Globus pallidus (tissue), 1 donor: Measurements from ENCODE around the gene KRT3.
"Not testable (repeated sequence)": the region's sequence is repeated elsewhere in the genome, so short reads cannot be mapped to it uniquely, and the experiment has no call there.

Experiments
- DNase-seq: peaks from one replicate; pipeline ENCODE4 v3.0.0-alpha.2; 2015; ENCODE audit warnings: low spot score

Gene KRT3

DNA sequence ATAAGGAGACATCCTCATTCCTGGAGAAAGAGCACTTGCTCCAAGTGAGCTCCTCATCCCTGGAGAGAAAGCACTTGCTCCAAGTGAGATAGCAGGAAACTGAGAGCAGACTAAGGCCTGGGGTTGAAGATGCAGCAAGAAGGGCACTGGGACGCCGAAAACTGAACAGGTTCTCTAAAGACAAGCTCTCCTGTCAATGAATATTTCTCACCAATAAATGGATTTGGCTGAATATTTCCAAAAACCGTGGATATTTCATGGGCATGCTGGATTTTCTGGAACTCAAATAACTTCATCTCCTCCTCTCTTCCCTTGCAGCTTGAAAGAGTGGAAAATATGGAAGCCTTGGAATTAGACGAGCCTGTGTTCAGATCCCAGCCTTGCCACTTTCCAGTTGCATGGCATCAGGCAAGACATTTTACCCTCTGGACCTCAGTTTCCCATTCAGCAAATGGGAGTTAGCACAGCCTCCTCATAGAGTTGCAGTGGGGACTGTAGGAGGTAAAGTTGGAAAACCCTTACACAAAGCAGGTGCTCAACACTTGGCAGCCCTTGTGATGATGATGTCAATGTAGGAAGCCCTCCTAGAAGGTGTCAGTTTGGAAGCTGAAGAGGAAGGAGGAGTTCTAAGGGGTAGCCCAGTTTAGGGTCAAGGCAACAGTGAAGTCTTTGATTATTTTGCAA lies 14.4 kb downstream of the KRT3 start:
- no peak for DNase-seq

DNA sequence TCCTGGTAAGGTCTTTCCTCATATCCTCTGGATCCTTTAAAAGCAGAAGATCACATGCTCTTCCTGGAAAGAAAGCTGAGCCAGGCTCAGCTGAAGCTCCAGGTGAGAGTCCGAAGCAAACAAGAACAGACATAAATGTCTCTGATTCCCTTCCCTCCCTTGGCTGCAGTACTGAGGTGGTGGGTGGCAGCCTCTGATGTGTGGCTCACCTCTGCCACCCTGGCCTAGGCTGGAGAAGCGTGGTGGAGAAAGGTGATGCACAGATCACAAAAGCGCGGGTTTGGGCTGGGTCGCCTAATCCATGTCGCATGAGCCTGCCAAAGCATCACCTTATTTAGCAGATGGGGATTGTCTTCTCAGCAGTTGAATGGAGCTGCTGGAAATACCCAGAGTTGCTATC lies 16.0 kb downstream of the KRT3 start:
- no peak for DNase-seq

DNA sequence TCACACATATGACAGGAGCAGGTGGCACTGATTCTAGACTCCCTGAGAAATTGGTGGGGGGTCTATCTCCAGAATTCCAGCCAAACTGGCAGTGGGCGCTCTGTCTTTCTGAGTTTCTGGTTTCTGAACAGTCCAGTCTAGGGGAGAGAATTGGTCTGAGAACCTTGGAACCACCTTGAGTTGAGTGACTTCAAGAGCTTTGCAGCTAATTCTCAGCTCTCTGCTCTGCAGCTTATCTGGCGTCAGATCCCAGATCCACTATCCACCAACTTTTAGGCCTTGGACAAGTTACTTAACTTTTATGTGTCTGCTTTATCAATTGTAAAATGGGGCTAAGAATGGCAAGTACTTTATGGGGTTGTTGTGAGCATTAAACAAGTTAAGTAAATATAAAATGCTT lies 17.1 kb downstream of the KRT3 start:
- no peak for DNase-seq

GRCh38 chr12:52777566-52777965 lies 18.4 kb downstream of the KRT3 start:
- DNase-seq: no peak

DNA sequence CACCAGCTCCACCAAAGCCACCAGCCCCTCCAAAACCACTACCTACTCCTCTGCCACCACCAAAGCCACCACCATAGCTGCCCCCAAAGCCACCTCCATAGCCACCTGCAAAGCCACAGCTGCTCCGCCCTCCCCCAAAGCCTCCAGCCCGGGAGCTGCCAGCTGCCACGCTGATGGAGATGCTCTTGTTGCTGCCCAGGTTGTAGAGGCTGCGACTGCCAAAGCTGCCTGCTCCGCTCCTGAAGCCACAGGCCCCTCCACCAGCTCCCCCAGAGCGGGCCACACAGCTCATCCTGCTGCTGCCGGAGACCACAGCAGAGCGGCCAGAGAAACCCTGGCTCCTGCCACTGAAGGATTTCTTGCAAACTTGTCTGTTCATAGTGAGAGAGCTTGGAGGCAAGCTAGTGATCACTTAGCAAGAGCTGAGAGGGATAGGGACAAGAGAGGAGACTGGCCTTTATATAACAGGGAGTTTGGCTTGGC lies 19.0 kb downstream of the KRT3 start, which contains the start of gene KRT76:
KRT76 (minus strand) TSS at position 433 of the 483 bp plus-strand sequence; CDS start at position 379, 54 bp downstream.
- no peak for DNase-seq

DNA sequence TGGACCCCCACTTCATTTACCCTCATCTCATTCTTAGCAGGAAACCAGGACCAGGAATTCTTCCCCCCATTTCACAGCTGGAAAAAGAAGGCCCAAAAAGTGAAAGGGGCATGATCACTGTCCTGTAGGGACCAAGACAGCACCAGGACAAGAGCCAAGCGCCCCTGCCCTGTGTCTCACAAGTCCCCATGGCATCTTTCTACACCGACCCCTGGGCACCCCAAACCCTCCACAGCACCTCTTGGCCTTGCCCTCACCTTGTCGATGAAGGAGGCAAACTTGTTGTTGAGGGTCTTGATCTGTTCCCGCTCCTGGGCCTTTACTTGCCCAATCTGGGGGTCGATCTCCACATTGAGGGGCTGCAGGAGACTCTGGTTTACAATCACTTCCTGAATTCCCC lies 19.5 kb downstream of the KRT3 start:
- no peak for DNase-seq

DNA sequence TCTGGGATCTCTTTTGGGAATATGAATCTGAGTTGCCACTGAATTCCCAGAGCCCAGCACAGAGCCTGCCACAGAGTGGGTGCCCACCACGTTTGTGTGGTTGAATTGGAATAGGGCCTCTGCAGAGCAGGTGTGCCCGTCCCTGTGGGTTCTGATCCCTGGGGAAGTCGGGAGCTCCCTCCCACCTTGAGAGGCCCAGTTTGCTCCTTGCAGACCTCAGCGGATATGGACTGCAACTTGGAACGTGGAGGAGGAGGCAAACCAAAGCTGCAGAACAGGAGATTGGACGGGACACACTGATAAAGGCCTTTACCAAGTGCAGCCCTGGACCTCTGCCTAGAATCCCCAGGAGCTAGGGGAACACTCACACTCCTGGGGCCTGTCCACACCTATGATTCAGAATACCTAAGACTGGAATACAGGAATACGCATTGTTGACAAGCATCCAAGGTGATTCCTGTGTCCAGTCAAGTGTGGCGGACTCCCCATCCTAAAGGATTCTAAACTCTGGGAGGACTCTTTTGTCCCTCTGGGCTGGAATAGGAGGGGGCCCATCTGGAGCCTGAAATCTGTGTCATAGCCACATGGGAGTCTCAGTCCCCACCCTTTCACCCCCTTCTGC lies 21.2 kb downstream of the KRT3 start:
- DNase-seq: no peak

GRCh38 chr12:52772772-52773171 lies 23.1 kb downstream of the KRT3 start:
- no peak for DNase-seq

- no peak for DNase-seq
Observed at GRCh38 chr12:52772188-52772587, 23.7 kb downstream of the KRT3 start.

DNA sequence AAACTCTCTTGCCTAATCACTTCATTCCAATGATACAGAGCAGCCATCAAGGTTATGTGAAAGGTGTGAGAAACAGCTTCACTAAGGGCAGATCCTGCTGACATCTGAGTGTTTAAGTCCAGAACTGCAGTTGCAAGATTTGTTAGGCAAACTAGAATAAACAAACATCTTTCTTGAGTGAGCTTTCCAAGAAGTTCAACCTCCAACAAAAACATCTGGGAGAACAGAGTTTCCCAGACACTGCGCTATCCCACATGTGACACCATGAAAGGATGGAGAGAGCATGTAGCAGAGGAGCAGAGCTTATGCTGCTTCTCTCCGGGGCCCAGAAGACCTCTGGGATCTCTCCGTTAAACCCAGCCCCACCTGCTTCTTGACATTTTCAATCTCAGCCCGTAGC lies 24.4 kb downstream of the KRT3 start:
- no peak for DNase-seq

- no peak for DNase-seq
Observed at GRCh38 chr12:52771088-52771487, 24.8 kb downstream of the KRT3 start.

- no peak for DNase-seq
Observed at GRCh38 chr12:52769946-52770345, 26.0 kb downstream of the KRT3 start.

GRCh38 chr12:52769354-52769753 lies 26.6 kb downstream of the KRT3 start:
- DNase-seq: no peak

GRCh38 chr12:52768479-52769200 lies 27.3 kb downstream of the KRT3 start:
- no peak for DNase-seq

DNA sequence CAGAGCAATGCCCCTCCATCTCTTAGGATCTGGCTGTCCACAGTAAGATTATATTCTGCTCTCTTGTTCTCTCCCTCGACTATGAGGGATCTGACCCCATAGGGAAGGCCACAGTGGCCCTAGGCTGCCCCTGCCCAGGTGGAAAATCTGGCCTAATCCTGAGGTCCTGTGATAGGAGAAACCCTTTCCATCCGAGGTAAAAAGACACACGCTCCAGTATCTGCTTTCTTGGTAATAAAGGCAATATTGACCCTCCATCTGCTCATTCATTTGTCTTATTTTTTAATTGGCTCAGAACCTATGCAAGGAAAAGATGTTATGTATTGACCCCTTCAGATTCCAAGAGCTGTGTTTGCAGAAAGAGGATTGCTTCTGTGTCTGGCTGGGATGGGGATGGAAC lies 28.5 kb downstream of the KRT3 start:
- DNase-seq: no peak

GRCh38 chr12:52767020-52767379 lies 28.9 kb downstream of the KRT3 start:
- DNase-seq: no peak

DNA sequence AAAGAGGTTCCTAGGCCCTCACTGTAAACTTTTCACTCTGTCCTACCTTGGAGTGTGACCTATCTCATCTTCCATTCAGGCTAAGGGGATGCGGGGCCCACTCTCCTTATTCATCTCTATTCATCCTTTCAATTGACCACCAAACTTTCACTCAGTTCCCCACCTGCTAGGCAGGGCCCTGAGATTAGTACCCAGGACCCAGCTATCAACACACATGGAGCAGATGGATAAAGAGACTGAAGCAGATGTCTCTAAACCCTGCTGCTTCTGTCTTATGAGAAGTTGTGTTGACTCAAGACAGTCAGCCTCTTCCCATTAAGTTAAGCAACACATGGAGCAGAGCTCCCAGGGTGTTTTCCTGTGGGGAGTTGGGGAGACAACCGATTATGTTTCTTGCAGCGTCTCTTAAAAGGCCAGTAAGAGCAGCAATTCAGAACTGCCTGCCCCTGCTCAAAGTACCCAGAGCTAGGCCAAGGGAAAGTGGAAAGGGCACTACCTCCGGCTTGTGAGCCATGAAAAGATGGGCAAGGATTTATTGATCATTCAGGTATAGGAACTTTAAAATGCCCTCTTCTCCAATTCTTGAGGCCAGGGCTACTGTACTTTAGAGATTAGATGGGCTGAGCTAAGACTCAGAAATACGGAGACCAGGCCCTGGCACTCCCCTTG lies 29.4 kb downstream of the KRT3 start:
- no peak for DNase-seq

DNA sequence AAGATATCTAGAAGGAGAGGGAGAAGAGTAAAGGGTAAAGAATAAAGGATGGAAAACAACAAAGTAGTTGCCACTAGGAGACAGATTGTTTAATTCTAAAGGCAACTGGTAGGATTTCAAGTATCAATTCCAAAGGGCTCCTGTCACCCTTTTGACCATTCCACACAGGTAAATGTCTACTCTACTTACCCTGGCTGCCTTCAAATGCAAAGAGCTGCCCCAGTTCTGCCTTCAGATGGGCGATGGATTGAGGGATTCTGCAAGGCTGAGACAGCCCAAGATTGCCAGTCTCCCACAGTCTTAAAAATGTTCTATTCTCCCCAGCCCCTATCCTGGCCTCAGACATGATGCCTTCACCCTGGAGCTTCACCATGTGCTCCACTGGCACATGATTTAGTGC lies 30.2 kb downstream of the KRT3 start:
- no peak for DNase-seq

- no peak for DNase-seq
Observed at GRCh38 chr12:52763991-52764390, 31.9 kb downstream of the KRT3 start.

- DNase-seq: no peak
Observed at GRCh38 chr12:52763036-52763659, 32.8 kb downstream of the KRT3 start.

- DNase-seq: no peak
Observed at GRCh38 chr12:52761802-52762201, 34.1 kb downstream of the KRT3 start.

DNA sequence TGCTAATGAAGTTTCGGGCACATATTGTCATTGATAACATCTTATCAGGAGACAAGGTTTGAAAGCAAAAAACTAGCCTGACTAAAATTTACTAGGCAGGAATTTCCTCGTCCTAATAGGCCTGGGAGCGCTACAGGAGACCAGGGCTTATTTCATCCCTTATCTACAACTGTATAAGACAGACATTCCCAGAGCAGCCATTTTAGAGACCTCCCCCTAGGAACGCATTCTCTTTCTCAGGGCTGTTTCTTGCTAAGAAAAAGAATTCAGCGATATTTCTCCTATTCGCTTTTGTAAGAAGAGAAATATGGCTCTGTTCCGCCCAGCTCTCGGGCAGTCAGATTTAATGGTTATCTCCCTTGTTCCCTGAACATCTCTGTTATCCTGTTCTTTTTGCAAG lies 34.7 kb downstream of the KRT3 start:
- not testable (repeated sequence) for DNase-seq
